DOHH2 (cell line): Measurements from ENCODE around the gene KRTAP5-11.
"Not testable (repeated sequence)": the region's sequence is repeated elsewhere in the genome, so short reads cannot be mapped to it uniquely, and the experiment has no call there.

Experiments used
- H3F3A ChIP-seq: fragments of 200-600 bp; sonication (generic), shearing (Covaris generic); 2 replicates; pipeline ENCODE4 v1.6.0; 2016; ENCODE audit warnings: antibody characterized with exemption, mild to moderate bottlenecking; ENCODE audit not compliant: control insufficient read depth, insufficient read depth
- H3K27ac ChIP-seq: fragments of 200-600 bp; sonication (generic); 2 replicates; pipeline ENCODE4 v1.5.1; 2014; ENCODE audit warnings: low read depth, mild to moderate bottlenecking, low read length, moderate library complexity
- H3K27me3 ChIP-seq: fragments of 200-600 bp; sonication (generic); 2 replicates; pipeline ENCODE4 v1.6.1; 2014; ENCODE audit warnings: mild to moderate bottlenecking, low read length, mixed read lengths; ENCODE audit not compliant: control insufficient read depth
- H3K36me3 ChIP-seq: fragments of 200-600 bp; sonication (generic); 2 replicates; pipeline ENCODE4 v1.6.1; 2014; ENCODE audit warnings: mild to moderate bottlenecking, low read length, moderate library complexity, mixed read lengths; ENCODE audit not compliant: control insufficient read depth
- H3K4me1 ChIP-seq: fragments of 200-600 bp; sonication (generic); 2 replicates; pipeline ENCODE4 v1.6.1; 2014; ENCODE audit warnings: mild to moderate bottlenecking, low read length, mixed read lengths; ENCODE audit not compliant: control insufficient read depth
- H3K4me2 ChIP-seq: fragments of 200-600 bp; sonication (generic); 2 replicates; pipeline ENCODE4 v1.6.0; 2014; ENCODE audit warnings: mild to moderate bottlenecking, low read length, moderate library complexity
- H3K4me3 ChIP-seq: fragments of 200-600 bp; sonication (generic); 2 replicates; pipeline ENCODE4 v1.5.1; 2014; ENCODE audit warnings: mild to moderate bottlenecking, low read length, mixed read lengths
- H3K79me2 ChIP-seq: fragments of 200-600 bp; sonication (generic); 2 replicates; pipeline ENCODE4 v1.6.1; 2014; ENCODE audit warnings: mild to moderate bottlenecking, low read length, mixed read lengths; ENCODE audit not compliant: control insufficient read depth
- H3K9me2 ChIP-seq: fragments of 200-600 bp; sonication (generic); replicated peaks from 2 replicates; pipeline ENCODE4 v1.6.1; 2014; ENCODE audit warnings: mild to moderate bottlenecking, low read length, mixed read lengths; ENCODE audit not compliant: control insufficient read depth
- H3K9me3 ChIP-seq: fragments of 200-600 bp; sonication (generic); 2 replicates; pipeline ENCODE4 v1.6.1; 2014; ENCODE audit warnings: antibody characterized with exemption, low read length, mixed read lengths; ENCODE audit not compliant: control insufficient read depth, insufficient read depth
- H4K20me1 ChIP-seq: fragments of 200-600 bp; sonication (generic); 2 replicates; pipeline ENCODE4 v1.6.0; 2014; ENCODE audit warnings: low read depth, mild to moderate bottlenecking, antibody characterized with exemption, low read length, moderate library complexity; ENCODE audit not compliant: control insufficient read depth, insufficient read depth
- CTCF ChIP-seq: fragments of 200-600 bp; sonication (generic); IDR thresholded peaks from one replicate; pipeline ENCODE4 v1.5.1; 2014; ENCODE audit warnings: antibody characterized with exemption, mild to moderate bottlenecking, low read depth, low read length; ENCODE audit not compliant: poor library complexity, severe bottlenecking
- EZH2phosphoT487 ChIP-seq: fragments of 200-600 bp; sonication (generic); IDR thresholded peaks from 2 replicates; pipeline ENCODE4 v1.6.1; 2017; ENCODE audit warnings: borderline replicate concordance, mild to moderate bottlenecking, antibody characterized with exemption, low read length, moderate library complexity, mixed read lengths

The KRTAP5-11 gene

GRCh38 chr11:71568704-71569349, 13.8 kb downstream of the KRTAP5-11 start:
- H3K79me2 ChIP-seq, result no peaks in the 10 kb centered on the region
- H3K27ac ChIP-seq, result no peak overlapping the region
- H3K4me2 ChIP-seq, result no peak overlapping the region
- H3K27me3 ChIP-seq, result peaks cover 3% of the 10 kb centered on the region
- TF ChIP-seq EZH2phosphoT487, result no peak
- TF ChIP-seq CTCF, result no peak
- no peaks in the 10 kb centered on the region for H3K36me3 ChIP-seq
- no peaks in the 10 kb centered on the region for H3K9me2 ChIP-seq
- H4K20me1 ChIP-seq, result no peaks in the 10 kb centered on the region; the same call in 1 of the 2 replicates
- no peaks in the 10 kb centered on the region for H3F3A ChIP-seq
- H3K4me1 ChIP-seq, result no peaks in the 10 kb centered on the region
- H3K4me3 ChIP-seq, result no peak overlapping the region
- no peaks in the 10 kb centered on the region for H3K9me3 ChIP-seq

DNA sequence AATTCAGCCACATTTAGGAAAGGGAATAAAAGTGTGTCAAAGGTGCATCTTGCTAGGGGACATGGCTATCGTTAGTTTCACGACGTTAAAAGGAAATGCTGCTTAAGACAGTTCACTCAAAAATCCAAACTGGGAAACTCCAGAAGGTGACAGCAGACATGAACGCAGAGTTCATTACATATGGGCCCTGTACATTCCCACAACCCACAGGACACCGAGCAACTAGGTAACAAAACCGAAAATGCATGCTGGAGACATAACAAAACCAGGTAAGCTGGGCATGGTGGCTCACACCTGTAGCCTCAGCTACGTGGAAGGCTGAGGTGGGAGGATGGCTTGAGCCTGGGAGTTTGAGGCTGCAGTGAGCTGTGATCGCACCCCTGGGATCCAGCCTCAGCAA, 15.0 kb downstream of the KRTAP5-11 start:
- H4K20me1 ChIP-seq, H3K4me2 ChIP-seq, H3K27ac ChIP-seq, H3K36me3 ChIP-seq, H3K9me3 ChIP-seq, H3K9me2 ChIP-seq, H3K4me3 ChIP-seq, H3F3A ChIP-seq, H3K79me2 ChIP-seq, H3K4me1 ChIP-seq: not testable (repeated sequence)
- H3K27me3 ChIP-seq, result peaks cover 13% of the 10 kb centered on the region

DNA sequence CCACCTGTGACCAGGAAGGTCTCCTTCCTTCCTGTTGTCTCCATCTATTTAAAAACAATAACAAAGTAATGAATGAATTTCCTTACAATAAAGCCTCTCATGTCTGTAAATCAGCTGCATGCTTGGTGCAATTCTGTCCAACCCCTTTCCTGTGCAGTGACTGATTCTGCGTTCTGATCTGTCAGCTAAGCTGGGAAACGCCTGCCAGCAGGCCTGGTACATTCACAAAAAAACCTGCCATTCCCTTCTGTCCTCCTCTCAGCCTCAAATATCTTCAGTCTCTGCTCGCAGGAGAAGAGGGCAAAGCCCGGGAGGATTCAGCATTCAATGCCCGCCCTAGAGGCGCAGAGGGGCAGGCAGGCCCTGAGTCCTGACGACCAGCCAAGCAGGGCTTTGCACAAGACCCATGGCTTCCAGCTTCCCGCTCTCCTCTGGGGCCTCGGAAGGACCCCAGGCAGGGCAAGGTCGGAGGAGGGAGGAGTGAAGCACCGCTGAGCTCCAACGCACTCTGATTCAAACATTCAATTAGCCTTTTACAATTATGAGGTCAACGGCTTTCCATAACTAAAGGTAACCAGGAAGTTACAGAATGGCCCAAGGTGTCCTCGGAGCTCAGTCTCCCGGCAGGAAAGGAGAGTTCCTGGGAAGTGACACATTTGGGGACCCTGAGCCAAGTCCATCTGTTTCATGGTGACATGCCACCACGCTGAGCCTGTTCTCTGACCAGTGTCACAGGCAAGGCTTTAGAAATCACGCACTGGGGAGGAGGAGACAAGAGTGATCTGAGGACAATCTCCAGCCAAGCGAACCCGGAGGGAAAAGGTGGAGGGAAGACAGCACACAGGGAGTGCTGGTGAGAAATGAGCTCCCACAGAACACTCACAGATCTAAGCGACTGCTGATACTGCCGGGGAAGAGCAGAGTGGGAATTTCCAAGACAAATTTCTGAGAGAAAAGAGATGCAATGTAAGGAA, 15.8 kb downstream of the KRTAP5-11 start:
- H3K27me3 ChIP-seq, result peaks cover 13% of the 10 kb centered on the region
- not testable (repeated sequence) for H3K4me2 ChIP-seq, H3K36me3 ChIP-seq, H3K4me1 ChIP-seq, H3K79me2 ChIP-seq, H3K9me2 ChIP-seq, H3F3A ChIP-seq, H3K9me3 ChIP-seq, H3K27ac ChIP-seq, H4K20me1 ChIP-seq, H3K4me3 ChIP-seq

DNA sequence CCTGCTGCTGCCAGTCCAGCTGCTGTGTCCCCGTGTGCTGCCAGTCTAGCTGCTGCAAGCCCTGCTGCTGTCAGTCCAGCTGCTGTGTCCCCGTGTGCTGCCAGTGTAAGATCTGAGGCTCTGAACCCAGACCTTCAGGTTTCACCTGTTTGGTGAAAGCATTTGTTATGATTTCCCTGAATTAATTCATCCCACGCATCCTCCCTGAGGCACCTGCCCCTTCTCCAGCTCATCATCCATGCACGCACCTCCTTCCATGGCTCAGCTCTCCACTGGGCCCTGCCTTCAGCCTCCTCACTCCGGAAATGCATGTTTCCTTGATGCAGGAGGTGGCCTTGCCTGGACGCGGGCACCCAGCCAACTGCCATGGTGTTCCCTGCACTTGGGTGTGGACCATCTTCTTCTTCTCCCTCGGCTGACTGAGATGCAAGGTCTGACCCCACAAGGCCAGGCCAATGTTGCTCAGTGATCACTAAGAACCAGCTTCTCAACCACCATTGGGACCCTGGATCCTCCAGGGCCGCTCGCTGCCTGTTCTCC, 16.5 kb downstream of the KRTAP5-11 start:
- Histone ChIP-seq H3K79me2 (no peaks in the 10 kb centered on the region), H3K9me2 (no peaks in the 10 kb centered on the region), H3K4me1 (no peaks in the 10 kb centered on the region), H3K4me2 (no peak overlapping the region), H3F3A (no peaks in the 10 kb centered on the region), H3K27me3 (peaks cover 16% of the 10 kb centered on the region), H3K4me3 (no peak overlapping the region), H3K9me3 (no peaks in the 10 kb centered on the region), H3K27ac (no peak overlapping the region), H4K20me1 (no peaks in the 10 kb centered on the region), H3K36me3 (no peaks in the 10 kb centered on the region)
- TF ChIP-seq EZH2phosphoT487 (no peak), CTCF (no peak)
